ENCODE measurements around the gene CCDC134. TPM values are rescaled to one million over a fixed set of nuclear protein-coding genes. Genes with fewer than 3 reads are reported as not detected.
A peak's percentile ranks its signal among the peaks of the same experiment; 100 is the strongest.

Gene CCDC134
- total RNA-seq, 1 experiment from 2014 or later, result 21.2 TPM

- Histone ChIP-seq H3K27me3 (no peaks in the 10 kb centered on the region), H3K4me3 (no peak overlapping the region), H3K9me3 (replicated peaks) (no peaks in the 10 kb centered on the region), H3K36me3 (no peaks in the 10 kb centered on the region), H3K4me1 (no peaks in the 10 kb centered on the region), H3K27ac (no peak overlapping the region)
- DNase-seq, result no peak
Observed at GRCh38 chr22:41777749-41778425, 22.6 kb upstream of the CCDC134 start.

DNA sequence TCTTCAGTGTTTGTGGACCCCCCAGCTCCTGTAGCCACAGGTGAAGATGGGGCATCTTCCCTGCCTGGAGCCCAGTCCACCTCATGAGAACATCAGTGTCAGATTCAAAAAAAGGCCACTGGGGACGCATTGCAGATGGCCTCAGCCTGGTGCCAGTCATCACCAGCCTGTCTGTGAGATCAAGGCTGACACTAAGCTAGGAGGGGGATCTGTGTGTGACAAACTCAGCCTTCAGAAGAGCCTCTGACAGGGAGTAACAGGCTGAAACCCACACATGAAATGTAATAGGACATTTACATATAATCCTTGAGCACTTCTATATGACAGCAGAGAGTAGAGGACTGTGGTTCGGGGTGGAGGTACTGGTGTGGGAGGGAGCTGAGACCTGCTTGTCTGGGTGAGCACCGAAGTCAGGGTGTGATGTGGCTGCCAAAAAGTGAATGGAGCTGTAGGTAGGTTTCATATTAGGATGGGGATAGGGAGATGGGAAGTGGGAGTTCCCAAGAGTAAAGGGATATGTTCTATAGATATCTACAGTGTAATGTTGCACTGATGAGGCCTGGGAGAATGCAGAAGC is 20.5 kb upstream of the CCDC134 start:
- H3K4me1 ChIP-seq, result no peaks in the 10 kb centered on the region
- H3K36me3 ChIP-seq, result no peaks in the 10 kb centered on the region
- no peaks in the 10 kb centered on the region for H3K27me3 ChIP-seq
- DNase-seq, result no peak
- H3K4me3 ChIP-seq, result no peak overlapping the region
- no peak overlapping the region for H3K27ac ChIP-seq
- no peaks in the 10 kb centered on the region for H3K9me3 ChIP-seq (replicated peaks)

- Histone ChIP-seq H3K9me3 (replicated peaks) (no peaks in the 10 kb centered on the region), H3K36me3 (no peaks in the 10 kb centered on the region), H3K4me1 (no peaks in the 10 kb centered on the region), H3K27ac (no peak overlapping the region), H3K27me3 (no peaks in the 10 kb centered on the region), H3K4me3 (no peak overlapping the region)
- DNase-seq, result peak; percentile 16 to 34
Observed at GRCh38 chr22:41780746-41781505, 19.6 kb upstream of the CCDC134 start.

DNA sequence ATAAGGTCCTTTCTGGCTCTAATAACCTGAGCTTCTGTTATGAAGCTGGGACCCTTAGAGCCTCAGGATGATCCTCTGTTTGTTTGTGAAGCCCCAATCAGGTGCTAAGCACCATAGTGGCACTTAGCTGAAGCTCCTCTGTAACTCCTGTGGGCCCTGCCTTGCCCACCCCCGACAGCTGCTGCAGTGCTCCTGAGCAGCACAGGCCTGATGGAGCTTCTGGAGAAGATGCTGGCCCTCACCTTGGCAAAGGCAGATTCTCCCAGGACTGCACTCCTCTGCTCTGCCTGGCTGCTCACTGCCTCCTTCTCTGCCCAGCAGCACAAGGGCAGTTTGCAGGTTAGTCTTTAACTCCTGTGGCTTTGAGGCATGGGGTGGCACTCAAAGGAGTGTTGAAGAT is 19.0 kb upstream of the CCDC134 start:
- no peak for DNase-seq
- Histone ChIP-seq H3K27ac (no peak overlapping the region), H3K27me3 (no peaks in the 10 kb centered on the region), H3K36me3 (no peaks in the 10 kb centered on the region), H3K4me1 (no peaks in the 10 kb centered on the region), H3K4me3 (no peak overlapping the region), H3K9me3 (replicated peaks) (no peaks in the 10 kb centered on the region)

DNA sequence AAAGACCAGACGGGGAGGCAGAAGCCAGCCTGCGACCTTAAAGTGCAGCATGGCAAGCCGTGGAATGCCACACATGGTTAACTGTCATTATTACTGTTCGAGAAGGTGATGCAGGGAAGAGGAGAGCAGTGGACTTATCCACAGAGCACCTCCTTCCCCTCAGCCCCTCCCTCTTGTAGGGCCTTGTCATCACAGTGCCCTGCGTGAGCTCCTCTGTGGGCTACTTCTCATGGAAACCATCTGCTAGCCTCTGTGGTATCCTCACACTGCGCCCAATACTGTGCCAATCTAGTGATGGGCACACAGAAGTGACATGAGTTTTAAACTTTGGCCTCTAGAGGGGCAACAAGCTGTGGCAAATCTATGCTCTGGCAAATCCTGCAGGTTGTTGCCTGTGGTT is 18.2 kb upstream of the CCDC134 start:
- Histone ChIP-seq H3K27ac (no peak overlapping the region), H3K9me3 (replicated peaks) (no peaks in the 10 kb centered on the region), H3K36me3 (no peaks in the 10 kb centered on the region), H3K4me3 (no peak overlapping the region), H3K4me1 (no peaks in the 10 kb centered on the region), H3K27me3 (no peaks in the 10 kb centered on the region)
- no peak for DNase-seq

GRCh38 chr22:41782751-41783150 is 17.7 kb upstream of the CCDC134 start:
- no peaks in the 10 kb centered on the region for H3K27me3 ChIP-seq
- H3K36me3 ChIP-seq, result no peaks in the 10 kb centered on the region
- no peaks in the 10 kb centered on the region for H3K4me1 ChIP-seq
- H3K9me3 ChIP-seq (replicated peaks), result no peaks in the 10 kb centered on the region
- no peak for DNase-seq
- no peak overlapping the region for H3K4me3 ChIP-seq
- H3K27ac ChIP-seq, result no peak overlapping the region

- Histone ChIP-seq H3K4me3 (no peak overlapping the region), H3K36me3 (no peaks in the 10 kb centered on the region), H3K4me1 (no peaks in the 10 kb centered on the region), H3K27me3 (no peaks in the 10 kb centered on the region), H3K9me3 (replicated peaks) (no peaks in the 10 kb centered on the region), H3K27ac (no peak overlapping the region)
- no peak for DNase-seq
Observed at GRCh38 chr22:41787331-41787730, 13.1 kb upstream of the CCDC134 start.

DNA sequence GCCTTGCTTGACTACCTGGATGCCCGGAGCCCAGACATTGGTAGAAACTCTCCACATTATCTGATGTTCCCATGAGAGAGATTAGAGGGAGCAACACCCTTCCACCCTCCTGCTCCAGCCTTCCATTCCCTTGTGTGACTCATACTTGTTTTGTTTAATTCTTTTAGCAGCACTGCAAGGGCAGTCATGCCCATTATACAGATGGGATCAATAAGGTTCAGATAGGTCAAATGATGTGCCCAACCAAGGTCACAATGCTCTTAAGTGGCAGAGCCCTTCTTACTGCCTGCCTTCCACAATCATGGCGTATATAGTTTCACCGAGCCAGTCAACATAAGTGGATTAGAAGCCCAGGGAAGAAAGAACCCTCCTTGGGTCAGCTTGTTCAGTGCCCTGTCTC is 6.6 kb upstream of the CCDC134 start:
- H3K27me3 ChIP-seq, result no peaks in the 10 kb centered on the region
- H3K27ac ChIP-seq, result no peak overlapping the region
- H3K36me3 ChIP-seq, result no peaks in the 10 kb centered on the region
- H3K4me3 ChIP-seq, result no peak overlapping the region
- H3K9me3 ChIP-seq (replicated peaks), result no peaks in the 10 kb centered on the region
- DNase-seq, result no peak
- H3K4me1 ChIP-seq, result no peaks in the 10 kb centered on the region

DNA sequence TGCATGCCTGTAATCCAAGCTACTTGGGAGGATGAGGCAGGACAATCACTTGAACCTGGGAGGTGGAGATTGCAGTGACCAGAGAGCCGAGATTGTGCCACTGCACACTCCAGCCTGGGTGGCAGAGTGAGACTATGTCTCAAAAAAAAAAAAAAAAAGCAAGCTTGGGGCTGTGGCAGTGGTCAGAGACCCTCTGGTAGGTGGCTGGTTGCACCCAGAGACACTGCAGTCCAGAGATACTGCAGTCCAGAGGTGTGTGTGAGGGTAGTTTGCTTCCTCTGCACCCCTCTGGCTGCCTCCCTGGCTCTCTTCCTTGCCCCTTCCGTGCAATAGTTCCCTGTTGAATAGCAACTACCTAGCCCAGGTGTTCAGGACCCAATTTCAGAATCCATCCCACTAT is 1.7 kb upstream of the CCDC134 start:
- Histone ChIP-seq H3K36me3 (no peaks in the 10 kb centered on the region), H3K9me3 (replicated peaks) (no peaks in the 10 kb centered on the region), H3K27me3 (no peaks in the 10 kb centered on the region), H3K27ac (no peak overlapping the region), H3K4me1 (peaks cover 5% of the 10 kb centered on the region; the same call in 1 of the 2 replicates), H3K4me3 (no peak overlapping the region)
- DNase-seq, result no peak

DNA sequence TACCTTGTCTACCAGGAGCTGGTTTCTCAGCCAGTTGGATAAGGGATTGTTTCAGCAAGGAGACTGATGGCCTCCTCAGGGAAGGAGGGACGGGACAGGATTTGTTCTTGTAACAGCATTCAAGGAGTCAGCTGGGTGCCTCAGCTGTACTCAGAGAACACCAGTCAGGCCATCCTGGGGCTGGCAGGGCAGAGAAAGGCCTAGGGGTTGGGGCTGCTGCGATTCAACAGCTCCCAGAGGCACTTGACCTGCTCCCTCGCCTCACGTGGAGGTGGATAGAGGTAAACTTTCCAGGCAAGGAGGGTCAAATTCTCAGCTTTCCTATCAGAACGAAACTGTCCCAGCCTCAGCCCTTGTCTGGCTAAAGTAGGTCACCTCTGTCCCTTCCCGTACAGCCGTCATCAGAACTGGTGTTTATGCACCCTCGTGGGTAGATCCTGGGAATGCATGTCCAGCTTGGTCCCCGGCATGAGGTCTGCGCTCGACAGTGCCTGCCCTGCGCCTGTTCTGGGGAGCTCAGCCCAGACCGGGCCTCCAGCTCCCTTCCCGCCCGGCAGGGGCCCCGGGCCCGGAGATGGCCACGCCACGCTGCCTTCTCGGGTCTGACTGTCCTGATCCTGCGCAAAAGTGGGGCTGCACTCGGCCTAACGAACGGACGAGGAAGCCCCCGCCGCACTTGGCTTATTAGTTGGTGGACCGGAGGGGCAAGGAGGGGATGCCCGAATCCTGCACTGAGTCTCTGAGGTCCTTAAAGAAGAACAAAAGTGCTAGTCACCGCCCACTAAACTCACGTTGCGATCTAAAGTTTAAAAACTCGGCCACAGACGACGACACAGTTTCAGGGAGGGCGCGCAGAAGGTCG is 762 bp upstream of the CCDC134 start:
- no peaks in the 10 kb centered on the region for H3K27me3 ChIP-seq
- H3K36me3 ChIP-seq, result no peaks in the 10 kb centered on the region
- peak overlapping the region; percentile 68 for H3K27ac ChIP-seq
- DNase-seq, result peak; percentile 18 to 27
- H3K4me3 ChIP-seq, result peak overlapping the region; percentile 83
- H3K9me3 ChIP-seq (replicated peaks), result no peaks in the 10 kb centered on the region
- H3K4me1 ChIP-seq, result peaks cover 5% of the 10 kb centered on the region; the same call in 1 of the 2 replicates

- Histone ChIP-seq H3K4me1 (peaks cover 5% of the 10 kb centered on the region; the same call in 1 of the 2 replicates), H3K27me3 (no peaks in the 10 kb centered on the region), H3K9me3 (replicated peaks) (no peaks in the 10 kb centered on the region), H3K36me3 (no peaks in the 10 kb centered on the region), H3K27ac (no peak overlapping the region), H3K4me3 (peak overlapping the region; percentile 83)
- DNase-seq, result no peak
Observed at GRCh38 chr22:41801147-41801819, 804 bp downstream of the CCDC134 start.

DNA sequence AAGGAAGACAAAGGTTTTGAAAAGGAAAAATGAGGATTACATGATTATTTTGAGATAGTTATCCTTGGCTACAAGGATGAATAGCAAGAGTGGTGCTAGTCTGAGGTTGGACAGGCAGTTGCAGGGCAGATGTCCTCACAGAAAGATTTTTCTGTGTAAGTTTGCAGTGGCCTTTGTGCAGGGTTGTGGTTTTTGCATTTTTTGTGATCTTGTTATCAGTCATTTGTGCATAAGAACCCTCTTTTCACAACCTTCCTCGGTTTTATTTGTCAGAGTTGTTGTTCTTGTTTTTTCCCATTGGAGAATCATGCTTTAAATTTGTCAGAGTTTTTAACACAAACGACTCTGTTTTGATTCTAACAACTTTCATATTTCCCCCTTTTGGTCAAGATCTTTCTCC is 1.4 kb downstream of the CCDC134 start:
- H3K4me1 ChIP-seq, result peaks cover 5% of the 10 kb centered on the region; the same call in 1 of the 2 replicates
- H3K9me3 ChIP-seq (replicated peaks), result no peaks in the 10 kb centered on the region
- H3K4me3 ChIP-seq, result peak overlapping the region; percentile 83
- no peaks in the 10 kb centered on the region for H3K27me3 ChIP-seq
- no peaks in the 10 kb centered on the region for H3K36me3 ChIP-seq
- no peak for DNase-seq
- no peak overlapping the region for H3K27ac ChIP-seq

- no peak overlapping the region for H3K27ac ChIP-seq
- no peaks in the 10 kb centered on the region for H3K27me3 ChIP-seq
- no peak overlapping the region for H3K4me3 ChIP-seq
- peaks cover 4% of the 10 kb centered on the region; the same call in 1 of the 2 replicates for H3K36me3 ChIP-seq
- no peak for DNase-seq
- H3K9me3 ChIP-seq (replicated peaks), result no peaks in the 10 kb centered on the region
- H3K4me1 ChIP-seq, result no peaks in the 10 kb centered on the region
Observed at GRCh38 chr22:41805639-41806038, 5.2 kb downstream of the CCDC134 start.

DNA sequence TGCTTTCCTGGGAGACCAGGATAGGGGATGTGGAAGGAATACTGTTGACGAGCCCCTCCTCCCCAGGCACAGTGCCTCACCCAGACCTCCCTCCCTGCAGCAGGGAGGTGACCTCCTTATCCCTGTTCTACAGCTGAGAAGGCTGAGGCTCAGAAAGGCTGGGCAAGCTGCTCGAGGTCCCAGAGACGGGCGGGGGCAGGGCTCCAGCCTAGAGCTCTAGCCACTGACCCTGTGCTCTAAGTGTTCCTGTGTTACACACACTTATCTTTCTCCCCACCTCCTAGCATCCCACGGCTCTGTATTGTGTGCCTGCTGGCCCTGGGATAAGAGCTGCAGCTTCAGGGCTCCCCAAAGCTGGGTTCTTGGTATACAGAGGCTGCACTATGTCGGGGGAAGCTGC is 7.9 kb downstream of the CCDC134 start:
- H3K27me3 ChIP-seq, result no peaks in the 10 kb centered on the region
- H3K4me1 ChIP-seq, result no peaks in the 10 kb centered on the region
- no peak for DNase-seq
- H3K36me3 ChIP-seq, result peaks cover 5% of the 10 kb centered on the region; the same call in 1 of the 2 replicates
- no peak overlapping the region for H3K27ac ChIP-seq
- no peaks in the 10 kb centered on the region for H3K9me3 ChIP-seq (replicated peaks)
- no peak overlapping the region for H3K4me3 ChIP-seq
